ENCODE measurements around the gene SCYGR6. TPM values are rescaled to one million over a fixed set of nuclear protein-coding genes. Genes with fewer than 3 reads are reported as not detected.

SCYGR6 gene, protein sequence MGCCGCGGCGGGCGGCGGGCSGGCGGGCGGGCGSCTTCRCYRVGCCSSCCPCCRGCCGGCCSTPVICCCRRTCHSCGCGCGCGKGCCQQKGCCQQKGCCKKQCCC
- not detected for total RNA-seq
- polyA plus RNA-seq: not detected
- long read RNA-seq, donor 1: 0 reads
- long read RNA-seq, donor 2: 0 reads

GRCh38 chr2:227724394-227725039, at the start of gene SCYGR6:
TSS of gene SCYGR6 (minus strand) at chr2:227724757. CDS start at chr2:227724757, 0 bp downstream.
- no peak within 1 kb of the TSS for H3K4me3 ChIP-seq
- 77 to 94% (median 89%) methylated on average over 15 of the region's 15 CpGs for WGBS, 5 donors
- H3K27ac ChIP-seq: no peak within 1 kb of the TSS
- no peaks in the 10 kb centered on the region for H3K4me1 ChIP-seq
- no peaks in the 10 kb centered on the region for H3K9me3 ChIP-seq
- TF ChIP-seq, protein P1, sequence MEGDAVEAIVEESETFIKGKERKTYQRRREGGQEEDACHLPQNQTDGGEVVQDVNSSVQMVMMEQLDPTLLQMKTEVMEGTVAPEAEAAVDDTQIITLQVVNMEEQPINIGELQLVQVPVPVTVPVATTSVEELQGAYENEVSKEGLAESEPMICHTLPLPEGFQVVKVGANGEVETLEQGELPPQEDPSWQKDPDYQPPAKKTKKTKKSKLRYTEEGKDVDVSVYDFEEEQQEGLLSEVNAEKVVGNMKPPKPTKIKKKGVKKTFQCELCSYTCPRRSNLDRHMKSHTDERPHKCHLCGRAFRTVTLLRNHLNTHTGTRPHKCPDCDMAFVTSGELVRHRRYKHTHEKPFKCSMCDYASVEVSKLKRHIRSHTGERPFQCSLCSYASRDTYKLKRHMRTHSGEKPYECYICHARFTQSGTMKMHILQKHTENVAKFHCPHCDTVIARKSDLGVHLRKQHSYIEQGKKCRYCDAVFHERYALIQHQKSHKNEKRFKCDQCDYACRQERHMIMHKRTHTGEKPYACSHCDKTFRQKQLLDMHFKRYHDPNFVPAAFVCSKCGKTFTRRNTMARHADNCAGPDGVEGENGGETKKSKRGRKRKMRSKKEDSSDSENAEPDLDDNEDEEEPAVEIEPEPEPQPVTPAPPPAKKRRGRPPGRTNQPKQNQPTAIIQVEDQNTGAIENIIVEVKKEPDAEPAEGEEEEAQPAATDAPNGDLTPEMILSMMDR (IDR thresholded peaks at IDR 0.05 in 8 of 11, conservative IDR thresholded peaks at IDR 0.05 in 3 of 11): no peak
- TF ChIP-seq POLR2A (IDR thresholded peaks at IDR 0.05) (no peak), POLR2AphosphoS5 (IDR thresholded peaks at IDR 0.05) (no peak)
- no peaks in the 10 kb centered on the region for H3K36me3 ChIP-seq
- no peak for DNase-seq
- H3K27me3 ChIP-seq (replicated peaks in 1 of 7): peaks cover 0 to 19% (median 0%) of the 10 kb centered on the region in 7 donors
- intact Hi-C loops (cut with DNase I; ENCODE audit: low total_unique reads): no loop called here

- no peak for TF ChIP-seq POLR2AphosphoS5 (IDR thresholded peaks at IDR 0.05)
- TF ChIP-seq, protein P1 (IDR thresholded peaks at IDR 0.05 in 8 of 11, conservative IDR thresholded peaks at IDR 0.05 in 3 of 11): peak in 3 of 11 experiments; percentile 14 to 17 (median 16)
- H3K27me3 ChIP-seq (replicated peaks in 1 of 7): no peaks in the 10 kb centered on the region
- H3K4me1 ChIP-seq: no peaks in the 10 kb centered on the region
- intact Hi-C loops (cut with DNase I; ENCODE audit: low total_unique reads): no loop called here
- H3K9me3 ChIP-seq: no peaks in the 10 kb centered on the region
- 62 to 71% (median 64%) methylated on average over 15 of the region's 15 CpGs for WGBS, 5 donors
- no peak for DNase-seq
- no peak overlapping the region for H3K4me3 ChIP-seq
- H3K36me3 ChIP-seq: no peaks in the 10 kb centered on the region
- H3K27ac ChIP-seq: no peak overlapping the region
Measured at GRCh38 chr2:227774011-227774624, 49.6 kb upstream of the SCYGR6 start.

- WGBS, 5 donors: 59 to 74% (median 63%) methylated on average over 2 of the region's 2 CpGs
- Histone ChIP-seq H3K27me3 (replicated peaks in 1 of 7) (no peaks in the 10 kb centered on the region), H3K9me3 (no peaks in the 10 kb centered on the region), H3K36me3 (no peaks in the 10 kb centered on the region), H3K4me3 (no peak overlapping the region), H3K27ac (no peak overlapping the region), H3K4me1 (no peaks in the 10 kb centered on the region)
- intact Hi-C loops (cut with DNase I; ENCODE audit: low total_unique reads): no loop called here
- no peak for DNase-seq
- TF ChIP-seq POLR2AphosphoS5 (IDR thresholded peaks at IDR 0.05) (no peak), POLR2A (IDR thresholded peaks at IDR 0.05) (no peak)
- TF ChIP-seq, protein P1 (IDR thresholded peaks at IDR 0.05 in 8 of 11, conservative IDR thresholded peaks at IDR 0.05 in 3 of 11): no peak
Measured at GRCh38 chr2:227772932-227773331, 48.4 kb upstream of the SCYGR6 start.

DNA sequence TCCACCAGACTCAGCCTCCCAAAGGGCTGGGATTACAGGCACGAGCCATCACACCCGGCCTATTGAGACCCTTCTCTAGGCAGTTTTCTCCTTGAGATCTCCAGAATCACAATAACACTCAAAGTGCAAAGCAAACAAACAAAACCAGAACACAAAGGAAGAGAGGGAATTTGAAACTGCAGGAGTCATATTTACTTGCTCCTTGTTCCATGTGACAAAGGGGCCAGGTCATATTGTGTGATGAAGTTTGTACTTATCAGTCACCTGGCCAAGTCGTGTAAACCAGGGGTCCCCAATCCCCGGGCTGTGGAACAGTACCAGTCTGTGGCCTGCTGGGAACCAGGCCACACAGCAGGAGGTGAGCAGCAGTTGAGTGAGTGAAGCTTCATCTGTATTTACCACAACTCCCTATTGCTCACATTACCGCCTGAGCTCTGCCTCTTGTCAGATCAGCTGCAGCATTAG, 47.7 kb upstream of the SCYGR6 start:
- Histone ChIP-seq H3K27ac (no peak overlapping the region), H3K27me3 (replicated peaks in 1 of 7) (no peaks in the 10 kb centered on the region), H3K9me3 (no peaks in the 10 kb centered on the region), H3K4me3 (no peak overlapping the region), H3K36me3 (no peaks in the 10 kb centered on the region), H3K4me1 (no peaks in the 10 kb centered on the region)
- intact Hi-C loops (cut with DNase I; ENCODE audit: low total_unique reads): no loop called here
- WGBS, 5 donors: 75 to 94% (median 83%) methylated on average over 5 of the region's 5 CpGs
- TF ChIP-seq POLR2A (IDR thresholded peaks at IDR 0.05) (no peak), POLR2AphosphoS5 (IDR thresholded peaks at IDR 0.05) (no peak)
- TF ChIP-seq, protein P1 (IDR thresholded peaks at IDR 0.05 in 8 of 11, conservative IDR thresholded peaks at IDR 0.05 in 3 of 11): no peak
- DNase-seq: no peak

Measured in spleen (tissue), 13 donors.